MM.1S (cell line): ENCODE measurements around the gene ZMYND10.

Experiments
- DNase-seq: peaks from one replicate; pipeline ENCODE4 v3.0.0-alpha.2; 2015
- H2AFZ ChIP-seq: fragments of 300-600 bp; sonication (generic); 2 replicates; pipeline ENCODE4 v1.6.0; 2016; ENCODE audit warnings: antibody characterized with exemption, low read length
- H3F3A ChIP-seq: fragments of 300-600 bp; sonication (generic); 2 replicates; pipeline ENCODE4 v1.6.1; 2016; ENCODE audit warnings: mild to moderate bottlenecking, antibody characterized with exemption, low read length, moderate library complexity, mixed read lengths; ENCODE audit not compliant: insufficient read depth
- H3K27ac ChIP-seq: fragments of 300-600 bp; sonication (generic); 2 replicates; pipeline ENCODE4 v1.5.1; 2016; ENCODE audit warnings: mild to moderate bottlenecking, low read length
- H3K27me3 ChIP-seq: fragments of 300-600 bp; sonication (generic); replicated peaks from 2 replicates; pipeline ENCODE4 v1.6.0; 2016; ENCODE audit warnings: low read length; ENCODE audit not compliant: insufficient read depth
- H3K36me3 ChIP-seq: fragments of 300-600 bp; sonication (generic); replicated peaks from 2 replicates; pipeline ENCODE4 v1.6.1; 2016; ENCODE audit warnings: mild to moderate bottlenecking, low read length, mixed read lengths; ENCODE audit not compliant: insufficient read depth
- H3K4me1 ChIP-seq: fragments of 300-600 bp; sonication (generic); 2 replicates; pipeline ENCODE4 v1.6.1; 2016; ENCODE audit warnings: low read length, mixed read lengths
- H3K4me2 ChIP-seq: fragments of 300-600 bp; sonication (generic); 2 replicates; pipeline ENCODE4 v1.6.0; 2016; ENCODE audit warnings: low read depth, low read length
- H3K4me3 ChIP-seq: fragments of 300-600 bp; sonication (generic); 2 replicates; pipeline ENCODE4 v1.5.1; 2016; ENCODE audit warnings: low read length, mixed read lengths
- H3K79me2 ChIP-seq: fragments of 300-600 bp; sonication (generic); 2 replicates; pipeline ENCODE4 v1.6.1; 2016; ENCODE audit warnings: mixed run types, low read length, mixed read lengths
- H3K9ac ChIP-seq: fragments of 300-600 bp; sonication (generic); 2 replicates; pipeline ENCODE4 v1.6.1; 2016; ENCODE audit warnings: low read length, mixed read lengths
- H3K9me2 ChIP-seq: fragments of 300-600 bp; sonication (generic); replicated peaks from 2 replicates; pipeline ENCODE4 v1.6.1; 2016; ENCODE audit warnings: mild to moderate bottlenecking, low read length, mixed read lengths; ENCODE audit not compliant: insufficient read depth
- H3K9me3 ChIP-seq: fragments of 300-600 bp; sonication (generic); replicated peaks from 2 replicates; pipeline ENCODE4 v1.6.1; 2016; ENCODE audit warnings: mild to moderate bottlenecking, low read length, mixed read lengths; ENCODE audit not compliant: insufficient read depth
- H4K20me1 ChIP-seq: fragments of 300-600 bp; sonication (generic); 2 replicates; pipeline ENCODE4 v1.6.1; 2016; ENCODE audit warnings: mild to moderate bottlenecking, low read length, moderate library complexity, mixed read lengths; ENCODE audit not compliant: insufficient read depth
- CTCF ChIP-seq: fragments of 300-600 bp; sonication (generic); IDR thresholded peaks from 2 replicates; pipeline ENCODE4 v1.5.1; 2016; ENCODE audit warnings: antibody characterized with exemption, low read length, mixed read lengths
- EZH2 ChIP-seq: fragments of 300-600 bp; sonication (generic); optimal IDR thresholded peaks from 2 replicates; pipeline ENCODE3; 2017; ENCODE audit warnings: low read depth, mild to moderate bottlenecking, antibody characterized with exemption, low read length, mixed read lengths
- EZH2phosphoT487 ChIP-seq: fragments of 300-600 bp; sonication (generic); IDR thresholded peaks from 2 replicates; pipeline ENCODE4 v1.6.1; 2018; ENCODE audit warnings: antibody characterized with exemption, low read length

ZMYND10 gene

GRCh38 chr3:50324351-50325112, 21.0 kb downstream of the ZMYND10 start:
- Histone ChIP-seq H3K9me2 (no peaks in the 10 kb centered on the region), H3K27me3 (no peaks in the 10 kb centered on the region), H3F3A (peaks cover 9% of the 10 kb centered on the region; the same call in 1 of the 2 replicates), H3K4me1 (0 out of 2 replicates have a peak, but pooled peaks cover 7% of the 10 kb centered on the region), H3K79me2 (peaks cover 36% of the 10 kb centered on the region), H3K9me3 (no peaks in the 10 kb centered on the region), H3K4me3 (no peak overlapping the region), H4K20me1 (no peaks in the 10 kb centered on the region), H3K4me2 (no peak overlapping the region), H3K27ac (no peak overlapping the region), H2AFZ (no peak overlapping the region), H3K9ac (no peak overlapping the region), H3K36me3 (no peaks in the 10 kb centered on the region)
- TF ChIP-seq CTCF (peak; percentile 82), EZH2phosphoT487 (no peak), EZH2 (no peak)
- DNase-seq: peak; percentile 47

GRCh38 chr3:50323614-50324199, 21.8 kb downstream of the ZMYND10 start:
- Histone ChIP-seq H4K20me1 (no peaks in the 10 kb centered on the region), H3K4me3 (no peak overlapping the region), H3K4me2 (no peak overlapping the region), H3K79me2 (peaks cover 37% of the 10 kb centered on the region), H3K9me3 (no peaks in the 10 kb centered on the region), H3K9ac (no peak overlapping the region), H3K36me3 (no peaks in the 10 kb centered on the region), H3K27ac (no peak overlapping the region), H3K27me3 (no peaks in the 10 kb centered on the region), H2AFZ (no peak overlapping the region), H3K4me1 (0 out of 2 replicates have a peak, but pooled peaks cover 7% of the 10 kb centered on the region), H3F3A (peaks cover 5% of the 10 kb centered on the region; the same call in 1 of the 2 replicates), H3K9me2 (no peaks in the 10 kb centered on the region)
- no peak for DNase-seq
- no peak for TF ChIP-seq EZH2
- TF ChIP-seq EZH2phosphoT487: no peak

GRCh38 chr3:50323092-50323600, 22.4 kb downstream of the ZMYND10 start:
- Histone ChIP-seq H3K4me2 (no peak overlapping the region), H3K27ac (no peak overlapping the region), H3K36me3 (no peaks in the 10 kb centered on the region), H3K9me2 (no peaks in the 10 kb centered on the region), H2AFZ (no peak overlapping the region), H3K4me1 (0 out of 2 replicates have a peak, but pooled peaks cover 7% of the 10 kb centered on the region), H3K4me3 (no peak overlapping the region), H3K9me3 (no peaks in the 10 kb centered on the region), H3K9ac (no peak overlapping the region), H3F3A (no peaks in the 10 kb centered on the region; the same call in 1 of the 2 replicates), H3K79me2 (peaks cover 37% of the 10 kb centered on the region), H3K27me3 (no peaks in the 10 kb centered on the region), H4K20me1 (no peaks in the 10 kb centered on the region)
- no peak for TF ChIP-seq CTCF
- TF ChIP-seq EZH2: no peak
- no peak for TF ChIP-seq EZH2phosphoT487
- no peak for DNase-seq
